Fibroblast of the aortic adventitia (primary cell): ENCODE results near the gene OXLD1. TPM values are rescaled to one million over a fixed set of nuclear protein-coding genes. Genes with fewer than 3 reads are reported as not detected.

Source experiments
- DNase-seq: peaks from one replicate; pipeline ENCODE4 v3.0.0-alpha.2; 2010; ENCODE audit warnings: low read depth
- H3K4me3 ChIP-seq: 2 replicates; pipeline ENCODE4 v1.5.1; 2011; ENCODE audit warnings: low read depth, mild to moderate bottlenecking, control low read depth, low read length, moderate library complexity
- total RNA-seq: library from RNA; depleted of rRNA; stranded (reverse); fragments of >200 nt; gene quantifications from 2 replicates; pipeline ENCODE4 v1.2.3, GENCODE V29; 2012; ENCODE audit warnings: low replicate concordance
- TF ChIP-seq, protein P1 (sequence below): IDR thresholded peaks from 2 replicates; pipeline ENCODE4 v1.5.1; 2011; ENCODE audit warnings: mild to moderate bottlenecking, low read length, control low read depth, inconsistent platforms; ENCODE audit not compliant: insufficient read depth

The OXLD1 gene
- total RNA-seq, 1 donor: 20.7 TPM

DNA sequence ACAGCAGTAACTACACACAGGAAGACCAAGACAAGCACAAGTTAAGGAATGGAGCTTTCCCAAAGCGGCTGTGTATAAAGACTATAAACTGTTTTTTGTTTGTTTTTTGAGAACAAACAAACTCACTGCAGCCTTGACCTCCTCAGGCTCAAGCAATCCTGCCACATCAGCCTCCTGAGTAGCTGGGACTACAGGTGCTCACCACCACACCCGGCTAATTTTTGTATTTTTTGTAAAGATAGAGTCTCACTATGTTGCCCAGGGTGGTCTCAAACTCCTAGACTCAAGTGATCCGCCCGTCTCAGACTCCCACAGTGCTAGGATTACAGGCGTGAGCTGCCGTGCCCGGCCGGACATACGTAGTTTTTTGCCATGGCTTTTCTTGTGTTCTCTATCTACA, 6.0 kb downstream of the OXLD1 start:
- TF ChIP-seq, protein P1, sequence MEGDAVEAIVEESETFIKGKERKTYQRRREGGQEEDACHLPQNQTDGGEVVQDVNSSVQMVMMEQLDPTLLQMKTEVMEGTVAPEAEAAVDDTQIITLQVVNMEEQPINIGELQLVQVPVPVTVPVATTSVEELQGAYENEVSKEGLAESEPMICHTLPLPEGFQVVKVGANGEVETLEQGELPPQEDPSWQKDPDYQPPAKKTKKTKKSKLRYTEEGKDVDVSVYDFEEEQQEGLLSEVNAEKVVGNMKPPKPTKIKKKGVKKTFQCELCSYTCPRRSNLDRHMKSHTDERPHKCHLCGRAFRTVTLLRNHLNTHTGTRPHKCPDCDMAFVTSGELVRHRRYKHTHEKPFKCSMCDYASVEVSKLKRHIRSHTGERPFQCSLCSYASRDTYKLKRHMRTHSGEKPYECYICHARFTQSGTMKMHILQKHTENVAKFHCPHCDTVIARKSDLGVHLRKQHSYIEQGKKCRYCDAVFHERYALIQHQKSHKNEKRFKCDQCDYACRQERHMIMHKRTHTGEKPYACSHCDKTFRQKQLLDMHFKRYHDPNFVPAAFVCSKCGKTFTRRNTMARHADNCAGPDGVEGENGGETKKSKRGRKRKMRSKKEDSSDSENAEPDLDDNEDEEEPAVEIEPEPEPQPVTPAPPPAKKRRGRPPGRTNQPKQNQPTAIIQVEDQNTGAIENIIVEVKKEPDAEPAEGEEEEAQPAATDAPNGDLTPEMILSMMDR: no peak
- DNase-seq: no peak
- no peak overlapping the region for H3K4me3 ChIP-seq

DNA sequence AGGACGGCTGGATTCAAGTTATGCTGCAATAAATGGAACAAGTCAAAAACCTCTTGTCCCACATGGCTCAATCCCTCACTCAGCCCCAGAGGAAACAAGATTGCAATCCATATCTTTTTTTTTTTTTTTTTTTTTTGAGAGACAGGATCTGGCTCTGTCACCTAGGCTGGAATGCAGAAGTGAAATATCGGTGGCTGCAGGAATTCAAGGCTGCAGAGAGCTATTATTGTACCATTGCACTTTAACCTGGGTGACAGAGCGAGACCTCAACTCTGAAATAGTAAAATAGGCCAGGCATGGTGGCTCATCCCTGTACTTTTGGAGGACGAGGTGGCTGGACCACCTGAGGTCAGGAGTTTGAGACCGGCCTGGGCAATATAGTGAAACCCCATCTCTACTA, 7.4 kb downstream of the OXLD1 start:
- no peak for DNase-seq
- H3K4me3 ChIP-seq: no peak overlapping the region
- TF ChIP-seq, protein P1: no peak

DNA sequence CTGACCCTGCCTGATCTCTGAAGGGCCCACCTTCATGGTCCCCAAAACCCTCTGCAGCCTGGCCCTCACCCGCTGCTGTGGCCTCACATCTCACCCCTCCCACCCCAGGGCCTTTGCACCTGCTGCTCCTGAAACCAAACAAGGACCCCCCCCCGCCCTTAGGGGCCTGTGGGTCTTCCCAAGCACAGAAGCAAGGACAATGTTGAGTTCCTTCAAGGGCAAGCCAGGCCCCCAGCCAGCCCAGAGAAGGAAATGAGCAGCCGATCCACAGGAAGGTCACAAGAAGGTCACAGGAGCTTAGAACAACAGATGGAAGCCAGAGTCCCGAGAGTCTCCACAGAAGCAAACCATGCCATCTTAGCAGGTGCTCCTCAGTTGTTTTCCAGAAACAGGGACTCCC, 9.6 kb downstream of the OXLD1 start:
- no peak overlapping the region for H3K4me3 ChIP-seq
- no peak for DNase-seq
- TF ChIP-seq, protein P1: no peak

DNA sequence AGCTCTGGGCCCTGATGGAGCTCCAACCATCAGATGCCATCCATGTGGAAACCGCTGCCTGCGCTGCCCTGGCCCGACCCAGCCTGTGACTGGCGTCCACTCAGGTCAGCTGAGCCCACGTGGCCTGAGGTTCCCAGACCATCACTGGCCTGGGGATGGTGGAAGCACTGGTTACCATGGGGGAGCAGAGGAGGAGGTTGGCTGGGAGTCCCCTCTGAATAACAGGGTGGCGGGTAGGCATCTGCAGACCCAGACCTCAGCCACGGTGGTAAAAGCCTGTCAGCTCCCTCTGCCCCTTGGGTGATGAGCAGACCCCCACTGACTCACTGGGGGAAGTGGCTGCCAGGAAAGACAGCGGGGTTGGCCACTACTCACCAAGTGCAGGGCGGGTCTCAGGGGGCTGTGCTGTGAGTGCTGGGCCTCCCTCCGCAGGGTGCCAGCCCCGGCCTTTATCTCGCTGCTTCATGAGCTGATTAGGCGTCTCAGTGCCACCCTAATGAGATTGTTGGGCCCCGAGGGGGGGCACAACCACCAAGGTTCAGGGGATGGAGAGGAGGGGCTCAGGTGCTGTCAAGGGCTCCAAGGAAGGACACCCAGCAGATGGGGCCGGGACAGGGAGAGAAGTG, 10.2 kb downstream of the OXLD1 start, which contains the start of gene PDE6G:
Gene PDE6G (minus strand): TSS at position 425 of the 626 bp plus-strand sequence. CDS start 3,237 bp downstream, outside the sequence.
- DNase-seq: no peak
- TF ChIP-seq, protein P1: no peak
- no peak within 1 kb of the TSS for H3K4me3 ChIP-seq

DNA sequence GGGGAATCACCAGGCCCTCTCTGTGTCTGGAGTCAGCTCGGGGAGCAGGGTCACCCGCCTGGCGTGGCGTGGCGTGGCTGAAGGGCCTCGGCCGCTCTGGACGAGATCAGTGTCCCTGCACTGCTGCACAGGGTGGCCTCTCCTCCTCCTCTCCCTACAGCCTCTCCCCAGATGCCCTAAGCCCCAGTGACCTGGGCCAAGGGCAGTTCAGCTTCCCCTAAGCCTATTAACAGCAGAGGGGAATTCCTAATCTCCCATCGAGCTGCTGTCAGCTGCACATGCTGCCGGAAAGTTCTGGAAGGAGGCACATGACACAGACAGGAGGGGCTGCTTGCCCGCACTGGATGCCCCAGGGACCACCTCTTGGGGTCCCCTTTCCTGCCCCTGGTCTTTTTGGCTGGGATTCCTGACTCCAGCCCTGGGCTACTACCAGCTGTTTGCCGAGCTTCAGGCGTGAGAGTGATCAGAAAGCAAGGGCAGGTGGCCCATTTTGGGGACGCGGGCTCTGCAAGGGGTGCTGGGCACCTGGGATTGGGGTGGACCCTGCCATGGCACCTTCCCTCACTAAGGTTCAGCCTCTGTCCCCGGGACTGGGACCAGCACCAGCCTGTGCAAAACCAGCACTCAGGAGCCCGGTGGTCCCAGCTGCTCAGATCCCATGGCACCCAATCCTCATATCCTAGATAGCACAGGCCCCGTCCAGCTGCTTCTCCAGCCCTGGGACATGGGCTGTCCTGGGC, 10.9 kb downstream of the OXLD1 start:
- TF ChIP-seq, protein P1: no peak
- no peak overlapping the region for H3K4me3 ChIP-seq
- DNase-seq: no peak

DNA sequence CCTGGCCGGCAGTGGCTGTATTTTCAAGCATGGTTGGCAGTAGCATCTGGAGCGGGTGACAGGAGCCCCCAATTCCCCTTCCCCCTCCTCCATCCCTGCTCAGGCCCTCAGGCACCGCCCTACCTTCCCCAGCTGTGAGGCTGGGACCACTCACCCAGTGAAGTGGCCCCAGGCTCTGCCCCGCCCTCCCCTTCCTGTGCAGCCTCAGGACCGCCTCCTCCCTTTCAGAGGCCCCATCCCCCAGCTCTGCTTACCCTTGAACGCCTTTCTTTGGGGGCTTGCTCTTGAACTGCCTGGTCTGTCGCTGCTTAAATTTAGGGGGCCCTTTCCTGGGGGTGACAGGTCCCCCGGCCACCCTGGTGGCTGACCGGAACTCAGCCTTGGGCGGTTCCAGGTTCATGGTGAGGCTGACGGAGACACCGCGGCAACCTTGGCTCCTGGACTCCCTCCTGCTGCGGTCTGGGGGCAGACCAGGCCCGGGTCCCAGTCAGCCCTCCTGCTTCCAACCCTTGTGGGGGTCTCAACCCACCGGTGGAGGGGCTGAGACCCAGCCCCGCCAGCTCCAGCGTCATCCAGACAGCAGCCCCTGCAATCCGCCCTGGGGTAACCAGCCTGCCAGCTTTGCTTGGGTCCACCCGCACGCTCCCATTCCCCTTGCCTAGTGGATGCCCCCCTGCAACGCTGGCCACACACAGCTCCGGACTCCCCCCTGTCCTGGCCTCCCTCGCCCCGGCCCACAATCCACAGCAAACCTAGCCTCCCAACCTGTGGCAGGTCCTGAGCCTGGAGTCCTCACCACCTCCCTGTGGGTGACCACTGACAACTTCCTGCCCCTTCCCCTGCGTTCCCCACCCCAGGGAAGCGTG, 13.3 kb downstream of the OXLD1 start:
- no peak for DNase-seq
- TF ChIP-seq, protein P1: no peak
- no peak overlapping the region for H3K4me3 ChIP-seq
